ENCODE data around the gene GIGYF2.

The GIGYF2 gene

GRCh38 chr2:232870766-232871371 is 173.7 kb downstream of the GIGYF2 start:
- Mint-ChIP-seq H3K27ac (no peak overlapping the region), H3K4me1 (peaks cover 29% of the 10 kb centered on the region), H3K36me3 (ENCODE audit: low read depth) (no peaks in the 10 kb centered on the region), H3K9me3 (no peaks in the 10 kb centered on the region), H3K27me3 (ENCODE audit: low read depth, poor library complexity) (peaks cover 24% of the 10 kb centered on the region), H3K4me3 (no peak overlapping the region)
- no peak for TF ChIP-seq CTCF (IDR thresholded peaks at IDR 0.05)
- DNase-seq: no peak

- TF ChIP-seq CTCF (IDR thresholded peaks at IDR 0.05): no peak
- H3K27me3 Mint-ChIP-seq (ENCODE audit: low read depth, poor library complexity): peaks cover 24% of the 10 kb centered on the region
- H3K36me3 Mint-ChIP-seq (ENCODE audit: low read depth): no peaks in the 10 kb centered on the region
- no peak overlapping the region for H3K27ac Mint-ChIP-seq
- H3K4me1 Mint-ChIP-seq: peaks cover 29% of the 10 kb centered on the region
- DNase-seq: no peak
- H3K4me3 Mint-ChIP-seq: no peak overlapping the region
- H3K9me3 Mint-ChIP-seq: no peaks in the 10 kb centered on the region
Measured at GRCh38 chr2:232871418-232871834, 174.3 kb downstream of the GIGYF2 start.

- H3K4me1 Mint-ChIP-seq: peaks cover 29% of the 10 kb centered on the region
- no peak for TF ChIP-seq CTCF (IDR thresholded peaks at IDR 0.05)
- H3K27me3 Mint-ChIP-seq (ENCODE audit: low read depth, poor library complexity): peaks cover 26% of the 10 kb centered on the region
- H3K36me3 Mint-ChIP-seq (ENCODE audit: low read depth): no peaks in the 10 kb centered on the region
- H3K27ac Mint-ChIP-seq: peak overlapping the region; percentile 39
- no peaks in the 10 kb centered on the region for H3K9me3 Mint-ChIP-seq
- no peak overlapping the region for H3K4me3 Mint-ChIP-seq
- no peak for DNase-seq
Measured at GRCh38 chr2:232871835-232872736, 175.0 kb downstream of the GIGYF2 start.

- Mint-ChIP-seq H3K27me3 (ENCODE audit: low read depth, poor library complexity) (peaks cover 33% of the 10 kb centered on the region), H3K4me3 (no peak overlapping the region), H3K9me3 (no peaks in the 10 kb centered on the region), H3K4me1 (peaks cover 33% of the 10 kb centered on the region), H3K27ac (no peak overlapping the region), H3K36me3 (ENCODE audit: low read depth) (no peaks in the 10 kb centered on the region)
- no peak for DNase-seq
- no peak for TF ChIP-seq CTCF (IDR thresholded peaks at IDR 0.05)
Measured at GRCh38 chr2:232872826-232873225, 175.7 kb downstream of the GIGYF2 start.

GRCh38 chr2:232873292-232873908 is 176.3 kb downstream of the GIGYF2 start:
- Mint-ChIP-seq H3K27me3 (ENCODE audit: low read depth, poor library complexity) (peaks cover 39% of the 10 kb centered on the region), H3K36me3 (ENCODE audit: low read depth) (no peaks in the 10 kb centered on the region), H3K4me1 (peaks cover 34% of the 10 kb centered on the region), H3K27ac (no peak overlapping the region), H3K4me3 (no peak overlapping the region), H3K9me3 (no peaks in the 10 kb centered on the region)
- no peak for TF ChIP-seq CTCF (IDR thresholded peaks at IDR 0.05)
- DNase-seq: no peak

Measured in nephron progenitor cell (in vitro differentiated cells).